Testis (tissue), 2 donors: ENCODE data around the gene SH3GL3.

Source experiments
- POLR2A ChIP-seq: fragments of 450-650 bp; IDR thresholded peaks from one replicate; pipeline ENCODE4 v1.6.1; 2017; ENCODE audit warnings: antibody characterized with exemption, mild to moderate bottlenecking, moderate library complexity
- TF ChIP-seq, protein P1 (sequence below), 3 experiments: fragments of 450-650 bp in 2 of 3; fragments of 200-600 bp in 1 of 3; sonication (generic) in 1 of 3; IDR thresholded peaks; one replicate each; pipeline ENCODE4 v1.5.1; 2016 to 2019; ENCODE audit warnings: antibody characterized with exemption in 3 of 3, mild to moderate bottlenecking in 2 of 3, moderate library complexity in 1 of 3

DNA sequence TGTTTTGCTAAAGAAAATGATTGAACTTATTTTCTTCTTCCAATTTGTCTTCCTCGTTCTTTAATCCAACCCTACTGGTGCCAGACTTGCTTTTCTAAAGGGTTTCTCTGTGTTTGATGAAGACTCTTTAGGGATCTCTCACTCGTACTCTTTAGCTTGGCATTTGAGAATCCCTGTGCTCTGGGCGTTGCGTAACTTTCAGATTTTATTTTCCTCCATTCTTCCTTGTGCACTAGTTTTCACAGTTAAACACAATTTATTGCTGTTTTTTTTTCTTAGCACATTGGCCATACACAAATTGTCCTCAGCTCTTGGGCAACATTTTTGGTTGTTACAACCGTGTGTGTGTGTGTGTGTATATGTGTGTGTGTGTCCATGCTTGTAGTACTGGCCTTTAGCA lies 111.0 kb downstream of the SH3GL3 start:
- TF ChIP-seq, protein P1, sequence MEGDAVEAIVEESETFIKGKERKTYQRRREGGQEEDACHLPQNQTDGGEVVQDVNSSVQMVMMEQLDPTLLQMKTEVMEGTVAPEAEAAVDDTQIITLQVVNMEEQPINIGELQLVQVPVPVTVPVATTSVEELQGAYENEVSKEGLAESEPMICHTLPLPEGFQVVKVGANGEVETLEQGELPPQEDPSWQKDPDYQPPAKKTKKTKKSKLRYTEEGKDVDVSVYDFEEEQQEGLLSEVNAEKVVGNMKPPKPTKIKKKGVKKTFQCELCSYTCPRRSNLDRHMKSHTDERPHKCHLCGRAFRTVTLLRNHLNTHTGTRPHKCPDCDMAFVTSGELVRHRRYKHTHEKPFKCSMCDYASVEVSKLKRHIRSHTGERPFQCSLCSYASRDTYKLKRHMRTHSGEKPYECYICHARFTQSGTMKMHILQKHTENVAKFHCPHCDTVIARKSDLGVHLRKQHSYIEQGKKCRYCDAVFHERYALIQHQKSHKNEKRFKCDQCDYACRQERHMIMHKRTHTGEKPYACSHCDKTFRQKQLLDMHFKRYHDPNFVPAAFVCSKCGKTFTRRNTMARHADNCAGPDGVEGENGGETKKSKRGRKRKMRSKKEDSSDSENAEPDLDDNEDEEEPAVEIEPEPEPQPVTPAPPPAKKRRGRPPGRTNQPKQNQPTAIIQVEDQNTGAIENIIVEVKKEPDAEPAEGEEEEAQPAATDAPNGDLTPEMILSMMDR (IDR thresholded peaks at IDR 0.05), result no peak
- no peak for TF ChIP-seq POLR2A
